ENCODE data around the gene TRAK1.

The TRAK1 gene

DNA sequence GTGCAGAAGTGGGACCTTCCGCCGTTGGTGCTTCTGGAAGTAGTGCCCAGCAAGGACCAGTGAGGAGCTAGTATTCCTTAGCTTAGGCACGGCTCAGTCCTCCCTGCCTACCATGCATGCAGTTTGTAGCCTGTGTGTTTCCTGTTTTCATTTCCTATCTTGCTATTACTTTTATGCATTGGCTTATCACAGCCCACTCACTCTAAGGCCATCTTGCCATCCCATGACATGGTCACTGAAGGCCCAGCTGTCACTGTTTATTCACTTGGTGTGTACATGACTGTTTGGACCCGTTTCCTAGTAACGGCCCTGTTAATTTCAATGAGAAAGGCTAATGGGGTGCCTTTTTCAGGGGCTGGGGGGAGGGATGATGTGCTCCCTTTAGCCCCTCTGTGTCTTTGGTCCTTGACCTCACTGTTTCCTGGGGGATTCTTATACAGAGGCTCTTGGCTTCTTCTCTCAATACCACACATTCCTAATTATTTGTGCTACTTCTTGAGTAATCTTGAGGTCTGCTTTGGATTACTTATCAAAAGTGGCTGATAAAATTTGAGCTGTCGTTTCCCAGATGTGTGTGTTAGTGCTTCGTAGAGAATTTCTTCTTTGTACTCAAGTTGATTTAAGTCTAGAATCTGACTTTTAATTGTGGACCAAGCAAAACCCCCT, 24.5 kb upstream of the TRAK1 start:
- no peak for DNase-seq

DNA sequence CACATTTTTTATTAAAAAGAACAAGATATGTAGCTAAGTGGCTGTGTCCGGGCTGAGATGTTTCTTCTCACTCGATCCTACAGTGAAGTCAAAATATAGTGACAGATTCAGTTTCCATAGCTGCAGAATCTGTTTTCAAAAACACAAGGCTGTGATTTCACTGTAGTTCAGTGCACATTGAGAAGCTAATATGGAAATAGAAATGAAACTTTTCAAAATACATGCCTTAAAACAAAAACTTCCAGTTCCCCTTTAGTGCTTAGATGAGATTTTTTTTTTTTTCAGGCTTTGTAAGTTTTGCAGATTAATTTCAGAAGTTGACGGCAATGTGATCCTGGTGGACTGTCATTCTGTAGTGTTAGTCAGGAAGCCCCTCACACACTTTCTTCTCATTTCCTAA, 23.8 kb upstream of the TRAK1 start:
- no peak for DNase-seq

DNA sequence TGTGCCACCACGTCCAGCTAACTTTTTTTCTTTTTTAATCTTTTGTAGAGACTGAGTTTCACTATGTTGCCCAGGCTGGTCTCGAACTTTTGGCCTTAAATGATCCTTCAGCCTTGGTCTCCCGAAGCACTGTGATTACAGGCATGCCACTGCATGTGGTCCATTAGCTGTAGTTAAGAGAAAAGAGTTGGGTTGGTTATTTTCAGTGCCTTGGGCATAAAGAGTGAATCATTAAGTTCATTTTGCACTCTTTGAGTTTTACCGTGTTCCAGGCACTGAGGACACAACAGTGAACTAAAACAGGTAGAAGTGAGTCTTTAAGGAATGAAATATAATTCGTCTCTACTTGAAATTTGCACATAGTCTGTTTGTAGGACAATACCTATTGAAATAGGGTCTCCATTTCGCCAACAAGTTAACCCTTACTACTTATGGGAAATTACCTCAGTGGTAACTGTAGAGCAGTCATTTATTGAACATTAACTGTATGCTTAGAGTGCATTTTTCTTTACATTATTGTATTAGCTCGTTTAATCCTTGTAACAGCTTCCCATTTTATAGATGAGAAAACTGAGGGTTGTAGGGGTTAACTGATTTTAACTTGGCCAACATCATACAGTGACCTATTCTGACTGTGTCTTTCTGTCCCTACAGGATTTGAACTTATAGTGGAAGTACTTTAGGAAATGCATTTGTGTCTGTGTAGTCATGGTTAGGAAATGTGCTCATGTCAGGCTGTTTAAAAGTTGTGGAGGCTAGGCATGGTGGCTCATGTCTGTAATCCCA, 22.7 kb upstream of the TRAK1 start:
- no peak for DNase-seq

DNA sequence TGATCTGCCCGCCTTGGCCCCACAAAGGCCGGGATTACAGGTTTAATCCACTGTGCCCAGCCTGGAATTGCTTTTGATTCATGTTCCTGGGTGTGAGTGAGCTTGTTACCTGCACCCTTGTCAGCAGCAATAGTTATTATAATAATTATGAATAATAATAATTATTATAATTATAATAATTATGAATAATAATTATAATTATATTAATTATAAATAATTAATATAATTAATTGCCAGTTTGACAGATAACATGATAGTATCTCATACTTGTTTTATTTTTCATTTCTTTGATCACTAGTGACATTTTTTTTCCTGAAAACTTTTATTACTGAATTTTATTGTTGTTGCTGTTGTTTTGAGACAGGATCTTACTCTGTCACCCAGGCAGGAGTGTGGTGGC, 21.1 kb upstream of the TRAK1 start:
- no peak for DNase-seq

DNA sequence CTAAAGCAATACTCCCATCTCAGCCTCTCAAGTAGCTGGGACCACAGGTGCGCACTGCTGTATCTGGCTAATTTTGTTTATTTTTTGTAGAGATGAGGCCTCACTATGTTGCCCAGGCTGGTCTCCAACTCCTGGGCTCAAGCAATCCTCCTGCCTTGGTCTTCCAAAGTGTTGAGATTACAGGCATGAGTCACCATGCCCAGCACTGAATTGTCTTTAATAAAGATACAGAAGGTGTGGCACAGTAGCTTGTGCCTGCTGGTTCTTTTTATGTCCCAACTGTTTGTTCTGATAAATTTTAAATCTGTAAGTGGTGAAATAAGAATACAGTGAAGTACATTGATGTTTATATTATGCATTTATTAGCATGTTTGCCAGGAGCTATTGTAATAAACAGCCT, 20.6 kb upstream of the TRAK1 start:
- DNase-seq = no peak

DNA sequence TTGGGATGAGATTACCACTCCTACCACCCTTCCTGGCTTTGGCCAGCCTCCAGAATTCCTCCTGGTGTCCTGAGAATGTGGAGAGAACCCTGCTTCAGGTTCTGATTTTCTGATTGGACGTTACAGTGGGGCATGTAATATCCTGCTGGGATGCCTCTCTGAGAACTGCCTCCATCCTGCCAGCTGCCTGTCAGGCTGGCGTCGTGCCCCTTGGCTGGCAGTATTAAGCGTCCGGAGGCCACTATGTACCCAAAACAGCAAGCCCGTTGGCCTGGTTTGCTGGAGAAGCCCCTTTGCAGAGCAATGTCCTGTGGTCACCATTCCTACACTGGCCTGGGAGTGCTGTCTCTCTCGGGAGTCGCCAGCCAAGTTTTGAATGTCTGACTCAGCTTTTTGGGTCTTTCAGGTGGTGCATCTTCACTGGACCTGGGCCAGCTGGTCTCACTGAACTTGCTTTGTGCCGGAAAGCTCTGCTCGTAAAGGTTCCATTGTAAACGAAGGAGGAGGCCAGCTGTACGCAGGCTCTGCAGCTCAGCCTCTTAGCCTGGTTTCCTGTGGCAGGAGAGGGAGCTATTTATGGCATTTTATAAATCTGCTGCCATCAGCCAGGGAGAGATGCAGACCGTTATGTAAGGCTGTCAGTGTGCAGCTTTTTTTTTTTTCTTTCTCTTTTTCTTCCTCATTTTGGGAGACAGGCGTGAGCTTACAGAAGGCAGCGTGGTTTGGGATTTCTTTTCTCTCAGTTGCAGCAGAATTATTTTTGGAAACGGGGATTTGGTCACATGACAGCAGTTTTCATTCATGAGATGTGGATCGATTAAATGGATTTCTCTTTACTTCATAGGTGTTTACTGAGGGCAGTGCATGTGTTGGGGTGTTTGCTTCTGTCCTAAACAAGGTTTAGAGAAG, 19.0 kb upstream of the TRAK1 start:
- peak in 46 of 51 donors; percentile 22 to 89 (median 76) for DNase-seq

DNA sequence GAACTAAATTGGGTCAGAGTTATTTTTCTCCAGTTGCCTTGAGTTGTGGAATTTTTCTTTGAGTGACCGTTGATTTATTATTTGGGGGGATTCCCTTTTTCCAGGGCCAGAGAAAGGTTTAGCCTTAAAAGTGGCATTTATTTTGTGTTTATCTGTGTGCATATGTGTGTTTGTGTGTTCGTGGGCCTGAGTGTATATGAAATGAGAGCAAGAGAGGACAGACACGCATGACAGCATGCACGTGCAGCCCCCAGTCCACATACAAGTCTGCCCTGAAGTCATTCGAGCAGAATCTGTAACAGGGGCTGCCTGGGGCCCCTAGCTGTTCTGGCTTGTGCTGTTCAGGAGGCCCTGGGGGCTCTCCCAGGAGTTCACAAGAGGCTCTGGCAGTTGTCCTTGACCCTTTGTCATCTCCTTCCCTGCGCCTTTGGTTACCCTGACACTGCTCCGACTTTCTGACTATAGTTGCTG, 18.3 kb upstream of the TRAK1 start:
- DNase-seq = no peak

DNA sequence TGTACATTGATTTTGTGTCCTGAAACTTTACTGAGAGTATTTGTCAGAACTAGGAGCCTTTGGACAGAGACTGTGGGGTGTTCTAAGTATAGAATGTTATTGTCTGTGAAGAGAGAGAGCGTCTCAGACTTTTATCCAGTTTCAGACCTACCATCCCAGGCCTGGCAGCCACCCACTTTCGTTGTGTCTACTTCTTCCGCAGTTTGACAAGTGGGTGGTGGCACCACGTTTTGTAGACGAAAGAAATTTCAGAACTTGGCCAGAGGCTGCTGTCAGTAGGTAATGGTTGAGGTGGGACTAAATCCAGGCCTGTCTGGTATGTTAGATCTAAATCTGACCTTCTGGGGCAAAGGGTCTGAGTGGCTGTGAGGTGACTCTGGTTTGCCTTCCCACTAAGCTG, 13.4 kb upstream of the TRAK1 start:
- DNase-seq = peak in 1 of 51 donors; percentile 25

DNA sequence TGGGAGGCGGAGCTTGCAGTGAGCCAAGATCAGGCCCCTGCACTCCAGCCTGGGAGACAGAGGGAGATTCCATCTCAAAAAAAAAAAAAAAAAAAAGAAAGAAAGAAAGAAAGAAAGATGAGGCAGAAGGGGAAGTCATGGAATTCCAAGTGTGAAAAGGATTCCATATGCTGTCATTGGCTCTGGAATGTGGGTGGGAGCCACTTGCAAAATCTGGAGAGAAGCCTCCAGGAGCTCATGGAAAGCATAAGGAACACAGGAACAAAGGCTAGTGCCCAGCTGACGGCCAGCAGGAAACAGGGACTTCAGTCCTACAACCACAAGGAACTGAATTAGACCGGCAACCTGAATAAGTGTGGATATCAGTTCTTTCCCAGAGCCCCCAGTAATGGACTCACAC, 12.5 kb upstream of the TRAK1 start:
- DNase-seq = no peak

DNA sequence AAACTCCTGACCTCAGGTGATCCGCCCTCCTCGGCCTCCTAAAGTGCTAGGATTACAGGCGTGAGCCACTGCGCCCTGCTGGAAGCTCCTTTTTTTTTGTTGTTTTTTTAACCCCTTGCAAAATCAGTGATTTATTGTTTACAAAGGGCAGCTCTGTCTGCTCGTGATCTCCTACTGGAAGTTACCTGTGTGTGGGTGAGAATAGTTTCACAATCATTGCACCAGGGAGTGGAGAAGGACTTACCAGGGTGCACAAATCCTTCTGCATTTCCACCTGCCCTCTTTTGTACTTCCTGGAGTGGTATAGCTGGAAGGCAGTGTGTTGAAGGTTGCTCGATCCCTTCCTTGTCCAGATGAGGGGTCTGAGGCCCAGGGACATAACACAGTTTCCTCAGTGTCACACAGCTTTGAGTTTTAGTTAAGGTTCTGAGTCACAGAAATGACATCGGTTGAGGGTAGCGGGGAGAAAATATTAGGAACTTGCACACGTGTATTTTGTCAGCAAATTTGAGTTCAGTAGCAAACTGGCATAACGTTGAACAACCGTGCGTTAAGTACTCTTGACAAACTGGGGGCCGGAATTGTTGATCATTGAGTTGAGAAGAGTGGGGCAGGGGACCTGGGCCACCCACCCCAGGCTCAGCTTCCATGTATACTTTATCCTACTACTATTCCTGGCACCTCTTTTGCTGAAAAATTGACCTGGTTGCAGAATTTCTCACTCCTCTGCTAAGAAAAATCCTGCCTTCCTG, 11.3 kb upstream of the TRAK1 start:
- no peak for DNase-seq

DNA sequence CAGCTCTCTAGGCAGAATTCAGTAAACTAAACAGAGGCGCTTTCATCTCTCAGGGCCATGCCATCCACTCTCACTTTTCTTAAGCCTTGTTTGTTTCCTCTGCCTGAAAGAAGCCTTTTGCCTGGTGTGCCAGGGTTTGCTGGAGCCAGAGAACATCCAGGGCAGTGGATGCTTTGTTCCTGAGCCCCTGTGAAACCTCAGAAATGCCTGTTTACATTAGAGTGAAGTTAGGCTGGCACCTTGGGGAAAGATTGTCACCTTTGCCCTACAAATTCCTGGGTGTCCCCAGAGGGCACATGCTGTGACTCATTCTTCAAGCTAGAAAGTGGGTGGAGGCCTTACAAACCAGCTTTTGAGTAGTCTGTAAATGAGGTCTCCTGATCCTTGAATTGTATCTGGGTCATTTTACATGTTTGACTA, 10.7 kb upstream of the TRAK1 start:
- peak in 33 of 51 donors; percentile 12 to 80 (median 44) for DNase-seq

DNA sequence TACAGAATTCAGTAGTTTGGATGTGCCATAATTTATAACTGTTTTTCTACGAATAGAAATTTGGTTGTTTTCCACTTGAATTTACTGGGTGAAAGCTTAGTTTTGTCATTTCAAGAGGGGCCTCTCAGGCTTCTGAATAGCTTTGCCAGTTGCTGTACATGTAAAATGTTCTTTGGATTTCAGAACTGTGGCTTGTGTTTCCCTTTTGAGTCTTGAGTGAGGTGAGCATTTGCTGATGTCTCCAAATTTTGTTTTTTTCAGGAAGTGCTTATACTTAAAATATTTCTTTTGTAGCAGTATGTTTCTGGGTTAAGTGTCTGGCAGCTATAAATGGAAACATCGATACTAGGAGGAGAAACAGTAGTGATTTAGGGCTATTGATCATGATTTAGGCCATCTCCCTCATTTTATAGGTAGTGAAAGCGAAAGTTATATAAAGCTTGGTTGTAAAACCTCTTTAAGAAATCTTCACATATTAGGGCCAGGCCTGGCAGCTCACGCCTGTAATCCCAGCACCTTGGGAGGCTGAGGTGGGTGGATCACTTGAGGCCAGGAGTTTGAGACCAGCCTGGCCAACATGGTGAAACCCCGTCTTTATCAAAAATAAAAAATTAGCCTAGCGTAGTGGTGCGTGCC, 9.2 kb upstream of the TRAK1 start:
- no peak for DNase-seq

DNA sequence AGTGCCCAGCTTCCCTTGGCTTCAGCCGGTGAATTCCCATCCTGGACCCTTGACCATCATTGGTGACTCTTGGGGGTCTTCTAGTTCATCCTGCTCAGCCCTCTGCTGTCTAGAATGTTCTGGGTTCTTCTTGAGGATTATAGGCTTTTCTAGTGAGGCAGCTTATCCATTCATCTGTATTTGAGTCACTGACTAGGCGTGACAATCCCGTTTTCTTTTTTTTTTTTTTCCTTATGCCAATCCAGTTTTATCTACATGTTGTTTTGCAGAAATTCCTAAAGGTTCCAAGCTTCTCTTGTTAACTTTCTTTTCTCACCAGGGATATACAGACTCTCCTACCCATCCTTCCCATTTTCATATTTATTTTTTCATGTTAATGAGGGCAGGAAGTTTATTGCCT, 6.6 kb upstream of the TRAK1 start:
- DNase-seq = no peak

DNA sequence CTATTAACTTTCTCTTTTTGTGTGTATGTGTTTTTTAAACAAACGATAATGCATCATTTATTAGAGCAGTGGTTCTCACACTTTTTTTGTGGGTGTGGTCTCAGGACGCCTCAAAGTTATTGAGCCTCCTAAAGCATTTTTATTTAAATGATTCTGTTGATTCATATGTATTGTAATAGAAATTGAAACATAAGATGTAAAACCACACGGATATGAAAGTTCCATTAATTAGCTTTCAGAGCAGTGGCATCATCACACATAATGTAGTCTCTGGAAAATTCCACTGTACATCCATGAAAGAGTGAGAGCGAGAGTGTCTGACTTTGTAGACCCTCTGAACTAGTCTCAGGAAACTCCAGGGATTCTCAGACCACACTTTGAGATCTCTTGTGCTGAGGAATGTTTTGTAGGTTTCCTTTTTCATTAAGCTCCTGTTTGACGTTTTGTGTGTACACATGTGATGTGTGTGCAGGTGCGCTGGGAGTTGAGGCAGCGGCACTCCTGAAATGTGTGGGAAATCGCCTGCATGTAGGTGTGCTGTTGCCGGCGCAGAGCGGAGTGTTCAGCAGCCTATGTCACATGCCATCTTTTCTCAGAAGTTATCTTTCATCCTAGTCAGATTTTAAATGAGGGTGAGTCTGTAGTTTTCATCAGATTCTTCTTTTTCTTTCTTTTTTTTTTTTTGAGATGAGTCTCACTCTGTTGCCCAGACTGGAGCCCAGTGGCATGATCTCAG, 5.3 kb upstream of the TRAK1 start:
- DNase-seq = no peak

DNA sequence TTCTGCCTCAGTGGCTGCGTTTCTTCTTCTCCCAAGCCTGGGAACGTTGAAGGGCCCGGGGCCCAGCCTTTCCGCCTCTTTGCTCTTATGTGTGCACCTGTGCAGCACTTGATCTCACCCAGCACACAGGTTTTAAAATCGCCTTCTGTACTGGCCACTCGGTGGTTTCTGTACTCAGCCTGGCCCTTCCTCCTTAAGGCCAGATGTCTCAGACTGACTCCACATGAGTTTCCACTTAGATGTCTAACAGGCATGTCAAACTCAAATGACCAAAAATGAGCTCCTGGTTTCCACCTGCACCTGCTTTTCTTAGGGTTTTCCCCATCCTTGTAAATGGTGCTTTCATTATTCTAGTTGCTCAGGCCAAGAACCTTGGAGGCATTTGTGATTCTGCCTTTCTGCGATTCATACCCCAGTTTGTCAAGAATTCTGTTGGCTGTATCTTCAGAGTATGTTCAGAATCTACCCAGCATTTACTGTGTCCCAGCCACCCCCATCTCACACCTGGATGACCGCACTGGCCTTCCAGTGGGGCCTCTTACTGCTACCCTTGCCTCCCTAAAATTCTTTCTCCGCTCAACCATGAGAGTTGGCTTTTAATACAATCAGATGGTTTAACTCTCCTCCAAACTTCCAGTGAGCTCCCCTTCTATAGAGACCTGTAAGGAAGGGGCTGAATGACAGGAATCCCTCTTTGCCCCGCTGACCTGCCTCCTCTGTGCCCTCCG, 2.2 kb upstream of the TRAK1 start:
- DNase-seq = no peak

DNA sequence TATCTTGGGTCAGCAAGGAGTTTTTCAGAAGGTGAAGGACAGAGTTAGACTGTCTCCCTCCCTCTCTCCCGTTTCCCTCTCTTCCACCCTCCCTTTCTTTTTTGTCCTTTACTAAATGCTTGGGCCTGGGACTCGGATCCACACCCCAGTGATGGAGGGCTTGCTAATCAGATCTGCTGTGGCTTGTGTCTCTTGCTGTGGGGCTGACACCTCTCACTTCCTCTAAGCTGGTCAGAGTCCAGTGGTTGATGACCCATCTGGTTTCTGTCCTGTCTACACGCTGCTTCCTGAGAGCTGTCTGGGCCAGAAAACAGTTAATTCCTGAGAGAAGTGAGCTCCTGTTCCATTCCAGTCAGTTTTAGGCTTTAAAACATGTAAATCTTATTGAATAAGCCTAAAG, 849 bp downstream of the TRAK1 start:
- DNase-seq = no peak

DNA sequence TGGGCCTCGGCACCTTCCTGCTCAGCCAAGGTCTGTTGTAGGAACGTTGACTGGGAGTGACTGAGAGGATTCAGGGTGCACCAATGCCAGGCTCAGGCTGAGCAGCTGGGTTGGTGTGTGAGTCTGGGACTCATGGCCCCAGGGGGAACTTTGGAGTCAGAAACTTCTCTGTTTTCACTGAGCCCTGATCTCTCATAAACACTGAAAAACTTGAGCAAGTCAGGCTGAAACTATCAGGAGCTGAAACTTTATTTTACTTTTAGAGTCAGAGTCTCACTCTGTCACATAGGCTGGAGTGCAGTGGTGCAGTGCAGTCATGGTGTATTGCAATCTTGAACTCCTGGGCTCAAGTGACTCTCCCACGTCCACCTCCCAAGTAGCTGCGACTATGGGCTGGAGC, 3.0 kb downstream of the TRAK1 start:
- DNase-seq = no peak

DNA sequence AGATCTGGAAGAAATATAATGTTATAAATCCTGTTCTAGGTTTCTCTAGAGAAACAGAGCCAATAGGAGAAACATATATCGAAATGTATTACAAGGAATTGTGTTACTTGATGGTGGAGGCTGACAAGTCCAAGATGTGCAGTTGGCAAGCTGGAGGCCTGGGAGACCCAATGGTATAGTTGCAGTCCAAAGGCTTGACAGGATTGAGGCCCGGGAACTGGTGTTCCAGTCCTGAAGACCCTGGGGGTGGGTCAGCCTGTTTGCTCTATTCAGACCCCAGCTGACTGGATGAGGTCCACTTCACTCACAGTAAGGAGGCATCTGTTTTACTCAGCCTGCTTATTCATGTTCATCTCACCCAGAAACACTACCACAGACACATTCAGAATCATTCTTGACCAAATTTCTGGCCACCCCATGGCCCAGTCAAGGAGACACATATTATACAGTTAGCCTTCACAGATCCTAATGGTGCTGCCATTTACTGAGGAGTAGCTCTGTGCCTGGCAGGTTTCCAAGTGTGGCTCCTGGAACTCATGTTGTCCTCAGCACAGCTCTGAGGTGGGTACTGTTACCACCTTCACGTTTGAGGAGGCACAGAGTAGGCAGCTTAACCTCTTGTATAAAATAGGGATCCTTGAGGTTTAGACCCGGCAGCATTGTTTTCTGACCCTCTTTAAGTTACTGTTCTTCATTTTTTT, 3.7 kb downstream of the TRAK1 start:
- no peak for DNase-seq

DNA sequence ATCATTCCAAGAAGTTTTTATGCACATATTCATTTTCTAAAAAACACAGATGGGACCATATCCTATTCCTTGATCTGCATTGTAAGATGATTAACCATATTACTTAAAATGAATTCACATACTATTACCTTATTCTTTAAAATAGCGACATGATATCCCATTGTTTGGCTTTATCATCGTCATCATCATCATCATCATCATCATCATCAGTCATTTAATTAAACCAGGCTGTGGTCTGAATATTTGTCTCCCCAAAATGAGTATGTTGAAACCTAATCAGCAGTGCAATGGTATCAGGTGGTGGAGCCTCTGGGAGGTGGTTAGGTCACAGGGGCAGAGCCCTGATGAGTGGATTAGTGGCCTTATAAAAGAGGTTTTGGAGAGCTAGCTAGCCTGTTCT, 4.4 kb downstream of the TRAK1 start:
- DNase-seq = no peak
